ENCODE measurements around the gene MAST4. TPM values are rescaled to one million over a fixed set of nuclear protein-coding genes. Genes with fewer than 3 reads are reported as not detected.

MAST4 gene
- total RNA-seq, 1 donor from 2014 or later: 19.0 TPM

DNA sequence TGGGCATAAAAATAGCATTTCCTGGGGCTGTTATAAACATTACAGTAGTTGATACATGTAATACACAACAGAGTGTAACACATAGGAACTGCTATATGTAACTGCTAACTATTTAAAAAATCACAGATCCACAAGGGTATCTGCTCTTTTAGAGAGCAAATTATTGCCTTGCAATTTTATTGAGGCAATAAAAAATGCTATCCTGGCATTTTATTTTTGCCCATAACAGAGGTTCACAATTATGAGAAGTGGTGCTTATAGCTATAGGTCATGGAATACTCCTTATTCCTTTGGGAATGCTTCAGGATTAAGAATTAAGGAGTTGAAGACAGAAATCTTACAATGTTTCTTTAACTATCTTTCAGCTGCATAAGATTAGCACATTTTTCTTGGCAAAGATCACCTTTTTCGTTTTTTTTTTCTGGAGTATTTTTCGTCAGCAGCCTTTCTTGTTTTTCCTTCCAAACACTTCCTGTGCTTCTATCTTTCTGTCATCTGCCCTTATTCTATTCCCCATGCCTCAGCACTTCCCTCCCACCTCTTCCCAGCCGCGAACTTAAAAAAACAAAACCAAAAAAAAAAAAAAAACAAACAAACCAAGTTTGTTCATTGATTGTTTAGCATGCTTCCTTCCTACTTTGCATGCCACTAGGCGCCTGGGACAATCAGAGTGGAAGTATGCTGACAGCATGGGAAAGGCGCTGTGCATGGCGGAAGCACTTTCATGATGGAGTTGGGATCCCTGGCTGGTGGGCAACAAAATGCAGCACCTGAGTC lies 264.2 kb downstream of the MAST4 start:
- no peak for DNase-seq (ENCODE audit: low spot score)
- Mint-ChIP-seq H3K36me3 (ENCODE audit: low read depth) (peaks cover 20% of the 10 kb centered on the region), H3K9me3 (no peaks in the 10 kb centered on the region), H3K27ac (no peak overlapping the region), H3K4me1 (ENCODE audit: low read depth) (peaks cover 81% of the 10 kb centered on the region), H3K27me3 (ENCODE audit: insufficient read depth) (peaks cover 3% of the 10 kb centered on the region), H3K4me3 (no peak overlapping the region)
- intact Hi-C loops (cut with micrococcal nuclease): no loop called here

DNA sequence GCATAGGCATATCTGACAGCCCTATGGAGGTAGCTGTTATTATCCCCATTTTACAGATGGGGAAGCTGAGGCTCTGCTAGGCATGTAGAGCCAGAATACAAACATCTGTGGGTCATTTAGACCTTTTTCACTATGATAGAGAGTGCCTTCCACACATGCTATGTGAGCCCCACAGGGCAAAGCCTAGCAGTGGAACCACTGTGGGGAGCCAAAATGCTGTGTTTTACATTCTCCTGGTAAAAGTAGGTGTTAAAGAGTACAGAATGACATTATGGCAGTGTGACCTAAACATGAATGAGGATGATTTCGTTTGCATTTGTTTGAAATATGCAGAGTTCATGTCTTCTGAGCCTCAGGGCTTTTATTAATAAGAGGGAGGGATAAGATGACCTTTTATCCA lies 265.2 kb downstream of the MAST4 start:
- Mint-ChIP-seq H3K36me3 (ENCODE audit: low read depth) (peaks cover 16% of the 10 kb centered on the region), H3K4me1 (ENCODE audit: low read depth) (peaks cover 72% of the 10 kb centered on the region), H3K27ac (peak overlapping the region; percentile 45), H3K27me3 (ENCODE audit: insufficient read depth) (peaks cover 3% of the 10 kb centered on the region), H3K9me3 (no peaks in the 10 kb centered on the region), H3K4me3 (no peak overlapping the region)
- DNase-seq (ENCODE audit: low spot score): no peak
- intact Hi-C loops (cut with micrococcal nuclease): no loop called here

DNA sequence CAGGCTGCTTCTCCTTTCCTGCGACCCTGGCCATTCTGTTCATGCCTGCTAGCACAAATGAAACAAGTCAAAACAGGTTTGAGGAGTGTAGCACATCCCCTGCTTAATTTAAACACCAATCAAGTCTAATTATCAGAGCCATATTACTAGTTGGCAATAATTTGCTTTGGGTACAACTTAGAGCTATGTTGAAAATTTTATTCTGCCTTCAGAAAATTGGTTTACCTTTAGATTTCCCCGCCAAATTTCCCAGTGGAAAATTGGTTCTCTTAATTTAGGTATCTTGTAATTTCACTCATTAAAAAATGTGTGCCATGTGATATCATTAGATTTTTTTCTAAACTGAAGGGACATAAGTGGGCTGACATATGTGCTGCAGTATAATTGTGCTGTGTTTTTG lies 265.8 kb downstream of the MAST4 start:
- Mint-ChIP-seq H3K27ac (no peak overlapping the region), H3K4me1 (ENCODE audit: low read depth) (peaks cover 66% of the 10 kb centered on the region), H3K9me3 (no peaks in the 10 kb centered on the region), H3K4me3 (no peak overlapping the region), H3K27me3 (ENCODE audit: insufficient read depth) (peaks cover 3% of the 10 kb centered on the region), H3K36me3 (ENCODE audit: low read depth) (peaks cover 14% of the 10 kb centered on the region)
- no peak for DNase-seq (ENCODE audit: low spot score)
- intact Hi-C loops (cut with micrococcal nuclease): no loop called here

DNA sequence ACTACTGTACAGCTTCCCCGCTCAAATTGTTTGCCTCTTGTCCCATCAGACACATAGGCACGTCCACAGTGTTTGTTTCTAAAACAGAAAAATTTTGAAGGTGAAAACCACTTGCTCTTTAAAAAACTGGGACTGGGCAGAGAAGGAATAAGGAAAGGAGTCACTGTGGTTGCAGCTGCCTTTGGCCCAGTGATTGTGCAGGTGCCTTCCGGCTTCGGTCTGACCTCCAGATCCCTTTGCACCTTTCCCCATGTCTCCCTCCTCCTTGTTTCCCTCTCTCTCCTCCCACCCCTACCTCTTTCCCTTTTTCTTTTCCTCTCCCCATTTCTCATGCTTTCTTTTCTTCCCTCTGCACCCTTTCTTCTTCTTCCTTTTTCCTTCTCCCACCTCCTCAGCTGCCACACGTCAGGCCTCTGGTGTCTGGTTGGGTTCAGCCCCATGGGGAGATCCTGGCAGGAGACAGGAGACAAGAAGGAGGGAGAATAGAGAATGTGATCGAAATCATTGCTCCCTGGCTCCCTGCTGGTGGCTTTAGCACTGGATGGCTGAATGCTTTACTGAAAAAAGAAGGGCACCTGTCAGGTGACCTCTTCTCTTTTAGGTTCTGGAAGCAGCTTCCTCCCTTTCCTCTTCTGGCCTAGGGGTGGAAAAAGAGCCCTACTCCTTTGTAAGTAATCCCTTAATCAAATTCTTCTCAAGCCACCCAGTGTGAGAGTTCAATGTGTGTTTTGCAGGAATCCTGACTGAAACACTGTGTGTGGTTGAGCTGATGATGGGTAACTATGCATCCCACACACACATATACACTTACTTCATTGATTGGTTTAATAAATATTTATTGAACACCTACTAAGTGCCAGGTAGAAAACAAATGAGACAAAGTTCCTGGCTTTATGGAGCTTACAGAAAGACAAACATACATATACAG lies 267.3 kb downstream of the MAST4 start:
- peaks cover 65% of the 10 kb centered on the region for H3K4me1 Mint-ChIP-seq (ENCODE audit: low read depth)
- peak overlapping the region; percentile 28 for H3K4me3 Mint-ChIP-seq
- H3K27me3 Mint-ChIP-seq (ENCODE audit: insufficient read depth): peaks cover 3% of the 10 kb centered on the region
- peaks cover 11% of the 10 kb centered on the region for H3K36me3 Mint-ChIP-seq (ENCODE audit: low read depth)
- intact Hi-C loops (cut with micrococcal nuclease): loop anchor here (1.0 to 2.0 kb wide), 4 partner anchors 41 to 556 kb away; no protein-coding TSS in a partner anchor
- H3K9me3 Mint-ChIP-seq: no peaks in the 10 kb centered on the region
- DNase-seq (ENCODE audit: low spot score): no peak
- H3K27ac Mint-ChIP-seq: peak overlapping the region; percentile 42

DNA sequence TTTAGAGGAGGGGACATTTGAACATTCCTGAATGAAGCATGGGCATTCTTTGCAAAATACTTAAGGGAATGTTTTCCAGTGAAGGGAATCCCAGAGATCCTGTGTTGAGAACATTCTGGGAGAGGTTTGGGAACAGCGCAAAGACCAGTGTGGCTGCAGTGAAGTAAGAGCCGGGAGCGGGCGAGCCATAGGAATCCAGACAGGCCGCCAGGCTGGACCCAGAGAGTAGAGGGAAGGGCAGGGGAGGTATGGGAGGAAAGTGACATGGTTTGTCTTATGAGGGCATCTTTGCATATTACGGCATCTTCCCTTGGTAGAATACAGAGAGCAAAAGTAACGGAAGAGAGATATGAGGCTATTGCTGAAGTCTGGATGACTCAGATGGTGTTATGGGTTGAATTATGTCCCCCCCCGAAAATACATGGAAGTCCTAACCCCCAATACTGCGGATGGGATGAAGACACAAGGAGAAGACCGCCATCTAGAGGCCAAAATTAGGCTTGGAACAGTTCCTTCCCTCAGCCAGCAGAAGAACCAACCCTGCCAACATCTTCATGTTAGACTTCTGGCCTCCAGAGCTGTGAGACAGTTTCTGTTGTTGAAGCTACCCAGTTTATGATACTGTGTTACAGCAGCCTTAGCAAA lies 268.2 kb downstream of the MAST4 start:
- Mint-ChIP-seq H3K4me3 (no peak overlapping the region), H3K9me3 (no peaks in the 10 kb centered on the region), H3K27me3 (ENCODE audit: insufficient read depth) (peaks cover 3% of the 10 kb centered on the region), H3K4me1 (ENCODE audit: low read depth) (peaks cover 62% of the 10 kb centered on the region), H3K36me3 (ENCODE audit: low read depth) (peaks cover 11% of the 10 kb centered on the region), H3K27ac (no peak overlapping the region)
- peak; percentile 12 for DNase-seq (ENCODE audit: low spot score)
- intact Hi-C loops (cut with micrococcal nuclease): loop anchor here (1.0 to 2.0 kb wide), 4 partner anchors 42 to 557 kb away; no protein-coding TSS in a partner anchor

DNA sequence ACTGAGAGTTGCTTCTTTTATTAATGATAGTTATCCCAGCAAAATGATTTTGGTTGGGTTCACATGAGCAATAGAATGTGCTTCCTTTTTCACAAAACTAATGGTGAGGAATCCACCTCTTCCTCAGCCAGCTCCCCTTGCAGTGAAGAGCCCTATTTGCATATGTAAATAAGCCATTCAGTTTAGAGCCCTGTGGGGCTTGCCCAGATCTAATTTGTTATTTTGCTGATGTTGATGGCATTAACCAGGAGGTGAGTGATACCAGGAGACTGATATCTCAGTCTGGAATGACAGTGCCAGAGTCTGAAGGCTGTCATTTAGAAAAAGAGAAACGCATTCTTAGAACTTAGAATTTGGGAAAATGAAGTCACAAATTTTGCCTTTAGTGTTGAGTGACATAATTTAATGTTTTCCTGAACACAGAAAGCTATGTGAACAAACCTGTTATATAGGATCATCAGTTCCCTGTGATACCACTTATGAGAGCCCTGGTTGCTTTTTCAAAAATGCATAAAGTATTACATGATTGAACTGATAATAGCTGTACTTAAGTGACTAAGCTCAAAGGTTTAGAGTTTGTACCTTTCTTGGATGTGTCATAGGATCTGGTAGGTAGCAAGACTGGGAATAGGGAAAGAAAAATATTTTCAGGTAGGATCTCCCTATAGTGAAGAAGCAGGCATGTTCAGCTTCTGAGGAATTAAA lies 271.6 kb downstream of the MAST4 start:
- no peak overlapping the region for H3K4me3 Mint-ChIP-seq
- peaks cover 1% of the 10 kb centered on the region for H3K27me3 Mint-ChIP-seq (ENCODE audit: insufficient read depth)
- H3K4me1 Mint-ChIP-seq (ENCODE audit: low read depth): peaks cover 31% of the 10 kb centered on the region
- no peak for DNase-seq (ENCODE audit: low spot score)
- no peak overlapping the region for H3K27ac Mint-ChIP-seq
- no peaks in the 10 kb centered on the region for H3K9me3 Mint-ChIP-seq
- intact Hi-C loops (cut with micrococcal nuclease): no loop called here
- H3K36me3 Mint-ChIP-seq (ENCODE audit: low read depth): peaks cover 11% of the 10 kb centered on the region

DNA sequence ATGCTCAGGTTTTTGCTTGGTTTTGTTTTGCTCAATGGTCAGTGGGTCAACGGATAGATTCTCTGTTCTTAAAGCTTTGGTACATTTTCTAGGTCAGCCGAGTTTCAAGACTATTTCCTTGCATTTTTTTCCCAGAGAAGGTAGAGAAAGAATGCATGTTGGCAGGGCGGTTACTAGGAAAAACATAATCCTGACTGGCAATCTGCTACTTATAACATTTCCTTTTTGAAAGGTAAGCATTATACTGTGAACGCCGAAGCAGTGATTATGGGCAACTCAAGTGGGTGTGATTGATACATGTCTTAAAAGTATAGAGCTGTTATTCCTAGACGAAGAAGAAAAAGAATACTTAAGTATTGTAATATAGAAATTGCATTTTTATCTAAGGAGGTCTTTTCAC lies 273.2 kb downstream of the MAST4 start:
- Mint-ChIP-seq H3K27ac (no peak overlapping the region), H3K9me3 (no peaks in the 10 kb centered on the region), H3K4me1 (ENCODE audit: low read depth) (peaks cover 23% of the 10 kb centered on the region), H3K4me3 (no peak overlapping the region), H3K27me3 (ENCODE audit: insufficient read depth) (peaks cover 2% of the 10 kb centered on the region), H3K36me3 (ENCODE audit: low read depth) (peaks cover 9% of the 10 kb centered on the region)
- intact Hi-C loops (cut with micrococcal nuclease): no loop called here
- DNase-seq (ENCODE audit: low spot score): no peak

DNA sequence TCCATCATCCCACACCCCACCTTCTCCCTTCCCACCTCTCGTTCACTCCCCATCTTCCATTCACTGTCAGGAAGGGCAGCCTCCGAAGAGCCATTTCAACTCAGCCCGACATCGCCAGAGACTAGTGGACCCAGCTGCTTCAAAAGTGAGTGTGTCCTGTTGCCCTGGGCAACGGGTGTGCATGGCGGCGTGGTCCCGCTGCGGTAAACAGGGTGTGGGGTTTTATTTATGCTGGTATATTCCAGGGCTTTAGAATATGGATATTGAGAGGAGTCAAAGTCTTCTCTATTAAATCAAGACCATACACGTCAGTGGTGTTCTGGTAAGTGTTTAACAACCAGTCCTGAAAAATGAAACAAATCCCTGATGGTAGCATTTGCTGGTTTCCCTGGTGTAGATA lies 274.5 kb downstream of the MAST4 start:
- Mint-ChIP-seq H3K36me3 (ENCODE audit: low read depth) (peaks cover 5% of the 10 kb centered on the region), H3K27ac (no peak overlapping the region), H3K4me1 (ENCODE audit: low read depth) (peaks cover 22% of the 10 kb centered on the region), H3K9me3 (no peaks in the 10 kb centered on the region), H3K27me3 (ENCODE audit: insufficient read depth) (peaks cover 2% of the 10 kb centered on the region), H3K4me3 (no peak overlapping the region)
- no peak for DNase-seq (ENCODE audit: low spot score)
- intact Hi-C loops (cut with micrococcal nuclease): no loop called here

DNA sequence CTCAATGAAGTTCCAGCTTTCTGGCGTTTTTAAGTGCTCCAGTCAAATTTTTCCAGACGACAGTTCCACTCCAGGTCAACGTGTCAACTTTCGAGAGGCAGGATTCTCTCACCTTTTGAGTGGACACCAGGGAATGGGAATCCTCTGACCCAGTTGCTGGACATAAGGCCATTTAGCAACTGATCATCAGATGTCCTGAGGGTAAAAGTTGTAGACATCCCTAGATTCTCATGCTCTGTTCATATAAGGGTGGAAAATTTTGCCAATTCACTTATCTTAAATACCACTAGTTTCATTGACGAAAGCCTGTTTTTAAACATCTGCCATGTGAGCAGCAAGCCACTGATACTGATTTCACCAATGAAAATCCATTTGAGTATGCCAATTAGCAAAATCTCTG lies 275.5 kb downstream of the MAST4 start:
- peaks cover 22% of the 10 kb centered on the region for H3K4me1 Mint-ChIP-seq (ENCODE audit: low read depth)
- H3K4me3 Mint-ChIP-seq: no peak overlapping the region
- no peak overlapping the region for H3K27ac Mint-ChIP-seq
- H3K9me3 Mint-ChIP-seq: no peaks in the 10 kb centered on the region
- H3K27me3 Mint-ChIP-seq (ENCODE audit: insufficient read depth): peaks cover 2% of the 10 kb centered on the region
- intact Hi-C loops (cut with micrococcal nuclease): no loop called here
- H3K36me3 Mint-ChIP-seq (ENCODE audit: low read depth): peaks cover 5% of the 10 kb centered on the region
- DNase-seq (ENCODE audit: low spot score): no peak

DNA sequence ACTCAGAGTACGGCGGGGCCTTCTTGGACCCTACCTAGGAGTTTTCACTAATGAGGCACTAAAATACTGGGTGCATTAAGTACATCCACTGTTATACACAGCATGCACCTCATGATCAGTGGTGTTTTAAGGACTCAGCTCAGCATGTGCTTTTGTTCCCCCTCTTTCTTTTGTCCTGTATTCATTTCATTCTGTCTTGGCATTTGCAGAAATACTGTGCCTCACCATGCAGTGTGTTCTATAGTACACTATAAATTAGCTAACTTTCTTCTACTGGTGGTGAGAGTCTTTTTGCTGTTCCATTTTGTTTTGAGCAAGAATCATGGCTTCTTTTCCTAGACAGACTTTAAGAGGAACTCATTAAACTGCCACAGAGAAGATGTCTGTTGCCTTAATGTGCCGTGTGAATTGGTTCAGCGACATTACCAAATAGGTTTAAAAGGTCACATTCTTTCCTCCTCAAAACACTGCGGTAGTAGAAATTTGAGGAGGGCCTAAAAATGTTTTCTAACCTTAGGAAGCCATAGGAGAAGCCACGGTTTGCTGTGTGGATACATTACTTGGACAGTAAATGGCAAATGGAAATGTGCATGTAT lies 276.6 kb downstream of the MAST4 start:
- no peak for DNase-seq (ENCODE audit: low spot score)
- H3K4me1 Mint-ChIP-seq (ENCODE audit: low read depth): peaks cover 21% of the 10 kb centered on the region
- H3K4me3 Mint-ChIP-seq: no peak overlapping the region
- H3K27me3 Mint-ChIP-seq (ENCODE audit: insufficient read depth): peaks cover 2% of the 10 kb centered on the region
- H3K36me3 Mint-ChIP-seq (ENCODE audit: low read depth): peaks cover 5% of the 10 kb centered on the region
- intact Hi-C loops (cut with micrococcal nuclease): no loop called here
- H3K9me3 Mint-ChIP-seq: no peaks in the 10 kb centered on the region
- no peak overlapping the region for H3K27ac Mint-ChIP-seq

DNA sequence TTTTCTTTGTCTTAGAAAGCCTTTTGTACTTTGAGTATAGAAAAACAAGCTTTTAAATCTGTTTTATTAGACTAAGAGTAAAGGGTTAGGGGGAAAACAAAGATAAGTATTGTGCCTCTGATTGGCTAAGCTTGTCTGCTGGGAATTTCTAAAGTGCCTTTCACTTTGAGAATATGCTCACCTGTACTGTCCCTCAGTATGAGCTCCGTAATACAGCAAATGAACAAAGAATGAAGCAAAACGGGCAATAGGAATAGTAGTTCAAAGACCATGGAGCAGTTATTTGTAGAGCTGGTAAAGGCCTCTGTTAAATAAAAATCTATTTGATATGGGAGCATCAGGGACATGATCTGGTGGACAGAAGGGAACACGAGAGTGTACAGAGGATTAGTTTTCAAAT lies 277.8 kb downstream of the MAST4 start:
- Mint-ChIP-seq H3K9me3 (no peaks in the 10 kb centered on the region), H3K27me3 (ENCODE audit: insufficient read depth) (peaks cover 2% of the 10 kb centered on the region), H3K4me3 (no peak overlapping the region), H3K36me3 (ENCODE audit: low read depth) (peaks cover 9% of the 10 kb centered on the region), H3K4me1 (ENCODE audit: low read depth) (peaks cover 24% of the 10 kb centered on the region), H3K27ac (no peak overlapping the region)
- DNase-seq (ENCODE audit: low spot score): no peak
- intact Hi-C loops (cut with micrococcal nuclease): no loop called here

DNA sequence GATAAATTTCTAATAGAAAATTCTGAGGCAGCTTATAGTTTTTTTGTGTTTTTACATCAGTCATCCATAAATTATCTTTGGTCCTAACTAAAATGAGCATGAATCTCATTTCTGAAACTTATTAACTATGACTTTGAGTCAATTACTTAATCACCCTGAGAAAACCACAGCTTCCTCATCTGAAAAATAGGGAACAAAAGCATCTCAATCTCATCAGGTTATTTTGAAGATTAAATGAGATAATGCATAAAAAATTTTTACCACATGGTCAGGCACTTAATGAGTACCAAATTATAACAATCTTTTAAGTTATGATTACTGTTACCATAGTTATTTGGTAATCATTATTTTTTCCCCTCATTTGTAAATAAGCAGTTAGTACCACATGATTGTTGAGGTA lies 279.1 kb downstream of the MAST4 start:
- peaks cover 2% of the 10 kb centered on the region for H3K27me3 Mint-ChIP-seq (ENCODE audit: insufficient read depth)
- H3K36me3 Mint-ChIP-seq (ENCODE audit: low read depth): peaks cover 16% of the 10 kb centered on the region
- H3K4me1 Mint-ChIP-seq (ENCODE audit: low read depth): peaks cover 24% of the 10 kb centered on the region
- intact Hi-C loops (cut with micrococcal nuclease): no loop called here
- no peak for DNase-seq (ENCODE audit: low spot score)
- no peaks in the 10 kb centered on the region for H3K9me3 Mint-ChIP-seq
- H3K27ac Mint-ChIP-seq: no peak overlapping the region
- no peak overlapping the region for H3K4me3 Mint-ChIP-seq
